ENCODE measurements around the gene ARHGAP22. TPM values are rescaled to one million over a fixed set of nuclear protein-coding genes. Genes with fewer than 3 reads are reported as not detected.

The ARHGAP22 gene
- total RNA-seq, 2 experiments from 2014 or later = not detected

DNA sequence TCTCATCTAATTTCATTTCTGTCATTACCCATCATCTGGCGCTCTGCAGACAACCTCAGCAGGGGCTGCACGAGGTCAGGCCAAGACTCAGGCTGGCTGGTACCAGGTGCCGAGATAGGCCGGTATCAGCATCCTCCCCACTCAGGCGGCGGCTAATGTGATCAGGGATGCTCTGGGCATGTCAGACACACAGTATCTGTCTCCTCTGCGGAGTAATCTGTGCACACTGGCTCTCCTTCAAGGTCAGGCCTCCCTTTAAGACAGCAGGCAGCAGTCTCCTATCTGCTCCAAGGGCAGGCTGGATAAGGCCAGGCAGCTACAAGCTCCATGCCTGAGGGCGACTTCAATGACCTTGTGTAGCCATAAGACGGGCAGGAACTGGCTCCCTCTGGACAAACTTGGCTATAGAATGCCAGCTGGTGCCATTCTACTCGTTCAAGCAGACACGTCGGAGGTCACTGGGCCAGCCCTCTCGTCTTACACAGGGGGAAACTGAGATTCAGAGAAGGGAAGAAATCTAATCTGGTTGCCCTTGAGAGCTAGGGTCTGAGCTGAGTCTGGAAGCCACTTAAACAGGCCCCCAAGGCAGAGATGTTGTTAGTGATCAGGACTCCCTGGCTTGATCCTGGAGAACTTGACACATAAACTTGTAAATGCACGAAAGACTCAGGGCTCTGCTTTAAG lies 59.3 kb downstream of the ARHGAP22 start:
- Histone ChIP-seq H3K4me1 (ENCODE audit: insufficient read depth, low read length) (no peaks in the 10 kb centered on the region), H3K4me3 (ENCODE audit: low read length) (no peak overlapping the region), H3K27me3 (ENCODE audit: control insufficient read depth in 1 of 2, insufficient read depth in 2 of 2, low read length in 2 of 2) (no peaks in the 10 kb centered on the region), H3K36me3 (ENCODE audit: insufficient read depth, low read length) (no peaks in the 10 kb centered on the region), H3K27ac (ENCODE audit: low read depth in 1 of 2, low read length in 2 of 2) (no peak overlapping the region), H3K9me3 (ENCODE audit: control insufficient read depth in 1 of 2, insufficient read depth in 1 of 2, low read length in 2 of 2) (no peaks in the 10 kb centered on the region)
- ATAC-seq (ENCODE audit: poor library complexity) (no peak), DNase-seq (no peak)
- Mint-ChIP-seq H3K36me3 (ENCODE audit: low read depth) (no peaks in the 10 kb centered on the region), H3K27ac (no peak overlapping the region), H3K4me1 (ENCODE audit: low read depth) (no peaks in the 10 kb centered on the region), H3K27me3 (peaks cover 3% of the 10 kb centered on the region), H3K9me3 (no peaks in the 10 kb centered on the region), H3K4me3 (no peak overlapping the region)
- ChIA-PET CTCF (no interaction called here), POLR2A (no interaction called here)
- TF ChIP-seq, protein P1, sequence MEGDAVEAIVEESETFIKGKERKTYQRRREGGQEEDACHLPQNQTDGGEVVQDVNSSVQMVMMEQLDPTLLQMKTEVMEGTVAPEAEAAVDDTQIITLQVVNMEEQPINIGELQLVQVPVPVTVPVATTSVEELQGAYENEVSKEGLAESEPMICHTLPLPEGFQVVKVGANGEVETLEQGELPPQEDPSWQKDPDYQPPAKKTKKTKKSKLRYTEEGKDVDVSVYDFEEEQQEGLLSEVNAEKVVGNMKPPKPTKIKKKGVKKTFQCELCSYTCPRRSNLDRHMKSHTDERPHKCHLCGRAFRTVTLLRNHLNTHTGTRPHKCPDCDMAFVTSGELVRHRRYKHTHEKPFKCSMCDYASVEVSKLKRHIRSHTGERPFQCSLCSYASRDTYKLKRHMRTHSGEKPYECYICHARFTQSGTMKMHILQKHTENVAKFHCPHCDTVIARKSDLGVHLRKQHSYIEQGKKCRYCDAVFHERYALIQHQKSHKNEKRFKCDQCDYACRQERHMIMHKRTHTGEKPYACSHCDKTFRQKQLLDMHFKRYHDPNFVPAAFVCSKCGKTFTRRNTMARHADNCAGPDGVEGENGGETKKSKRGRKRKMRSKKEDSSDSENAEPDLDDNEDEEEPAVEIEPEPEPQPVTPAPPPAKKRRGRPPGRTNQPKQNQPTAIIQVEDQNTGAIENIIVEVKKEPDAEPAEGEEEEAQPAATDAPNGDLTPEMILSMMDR (IDR thresholded peaks at IDR 0.05) = no peak
- intact Hi-C loops (cut with DNase I, micrococcal nuclease) = no loop called here

DNA sequence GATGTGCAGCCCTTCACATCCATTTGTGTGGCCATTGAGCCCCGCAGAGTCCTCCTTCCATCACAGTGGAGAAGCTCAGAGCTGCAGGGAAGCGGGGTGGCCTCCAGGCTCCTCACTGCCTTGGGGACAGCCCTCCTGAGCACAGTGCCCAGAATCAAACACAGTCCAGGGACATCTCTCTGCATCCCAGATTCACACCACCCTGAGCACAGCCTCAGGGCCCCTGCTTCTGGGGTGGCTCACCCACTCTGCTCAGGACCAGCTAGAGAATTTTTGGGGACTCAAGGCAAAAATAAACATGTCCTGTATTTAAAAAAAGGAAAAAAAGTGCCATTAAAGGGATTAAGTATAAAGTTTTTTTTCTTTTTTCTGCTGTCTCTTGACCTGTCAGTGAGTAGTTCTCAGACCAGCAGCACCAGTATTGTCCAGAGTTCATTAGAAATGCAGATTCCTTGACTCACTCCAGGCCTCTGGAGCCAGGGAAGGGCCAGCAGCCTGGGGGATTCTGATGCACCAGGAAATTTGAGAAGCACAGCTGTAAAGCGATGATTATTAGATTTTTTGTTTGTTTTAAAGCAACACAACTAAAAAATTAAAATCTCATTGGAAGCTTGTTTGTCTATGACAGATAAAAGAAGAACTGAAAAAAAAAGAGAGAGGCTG lies 61.6 kb downstream of the ARHGAP22 start:
- Mint-ChIP-seq H3K27me3 (peaks cover 3% of the 10 kb centered on the region), H3K9me3 (no peaks in the 10 kb centered on the region), H3K36me3 (ENCODE audit: low read depth) (no peaks in the 10 kb centered on the region), H3K4me3 (no peak overlapping the region), H3K27ac (no peak overlapping the region), H3K4me1 (ENCODE audit: low read depth) (no peaks in the 10 kb centered on the region)
- POLR2A ChIA-PET = no interaction called here
- Histone ChIP-seq H3K9me3 (ENCODE audit: control insufficient read depth in 1 of 2, insufficient read depth in 1 of 2, low read length in 2 of 2) (no peaks in the 10 kb centered on the region), H3K4me1 (ENCODE audit: insufficient read depth, low read length) (no peaks in the 10 kb centered on the region), H3K27ac (ENCODE audit: low read depth in 1 of 2, low read length in 2 of 2) (no peak overlapping the region), H3K36me3 (ENCODE audit: insufficient read depth, low read length) (no peaks in the 10 kb centered on the region), H3K4me3 (ENCODE audit: low read length) (no peak overlapping the region), H3K27me3 (ENCODE audit: control insufficient read depth in 1 of 2, insufficient read depth in 2 of 2, low read length in 2 of 2) (no peaks in the 10 kb centered on the region)
- intact Hi-C loops (cut with DNase I, micrococcal nuclease) = no loop called here
- DNase-seq (no peak), ATAC-seq (ENCODE audit: poor library complexity) (no peak)
- CTCF ChIA-PET = no interaction called here
- TF ChIP-seq, protein P1 (IDR thresholded peaks at IDR 0.05) = no peak

DNA sequence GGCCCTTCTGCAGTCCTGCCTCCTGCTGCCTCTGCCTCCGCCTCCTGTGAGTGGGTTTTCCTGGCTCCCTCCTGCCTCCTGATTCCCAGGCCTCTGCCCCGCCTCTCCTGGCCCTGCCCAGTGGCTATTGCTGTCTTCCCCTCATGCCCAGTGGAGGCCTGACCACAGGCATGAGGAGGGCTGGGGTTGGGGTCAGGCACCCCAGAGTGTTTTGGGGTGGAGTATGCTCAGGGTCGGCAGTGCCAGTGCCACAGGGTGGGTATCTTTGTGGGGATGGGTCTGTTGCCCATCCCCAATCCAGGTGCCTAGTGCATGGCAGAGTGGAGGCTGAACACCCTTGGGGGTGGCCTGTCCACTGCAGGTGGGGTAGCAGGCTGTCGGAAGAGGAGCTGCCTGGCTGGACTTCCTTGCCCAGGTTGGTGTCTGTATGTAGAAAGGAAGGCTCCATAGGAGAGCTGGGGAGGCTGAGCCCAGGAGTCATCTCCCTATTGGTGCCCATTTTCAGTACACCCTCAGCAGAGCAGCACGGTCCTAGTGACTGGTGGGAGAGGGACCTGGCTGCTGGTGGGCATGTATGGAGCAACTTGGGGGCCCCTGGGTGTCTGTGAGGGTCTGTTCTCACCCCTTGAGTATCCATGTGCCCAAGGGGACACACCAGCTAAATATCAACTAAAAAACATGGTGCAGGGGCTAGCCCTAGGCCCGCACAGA lies 62.2 kb downstream of the ARHGAP22 start:
- Histone ChIP-seq H3K27ac (ENCODE audit: low read depth in 1 of 2, low read length in 2 of 2) (no peak overlapping the region), H3K27me3 (ENCODE audit: control insufficient read depth in 1 of 2, insufficient read depth in 2 of 2, low read length in 2 of 2) (no peaks in the 10 kb centered on the region), H3K4me3 (ENCODE audit: low read length) (no peak overlapping the region), H3K4me1 (ENCODE audit: insufficient read depth, low read length) (no peaks in the 10 kb centered on the region), H3K36me3 (ENCODE audit: insufficient read depth, low read length) (no peaks in the 10 kb centered on the region), H3K9me3 (ENCODE audit: control insufficient read depth in 1 of 2, insufficient read depth in 1 of 2, low read length in 2 of 2) (peaks cover 0 to 2% of the 10 kb centered on the region in 2 experiments)
- Mint-ChIP-seq H3K36me3 (ENCODE audit: low read depth) (no peaks in the 10 kb centered on the region), H3K27me3 (peaks cover 3% of the 10 kb centered on the region), H3K4me3 (no peak overlapping the region), H3K27ac (no peak overlapping the region), H3K9me3 (no peaks in the 10 kb centered on the region), H3K4me1 (ENCODE audit: low read depth) (no peaks in the 10 kb centered on the region)
- intact Hi-C loops (cut with DNase I, micrococcal nuclease) = no loop called here
- CTCF ChIA-PET = no interaction called here
- no peak for DNase-seq
- no peak for ATAC-seq (ENCODE audit: poor library complexity)
- TF ChIP-seq, protein P1 (IDR thresholded peaks at IDR 0.05) = no peak
- POLR2A ChIA-PET = no interaction called here
